NT2/D1 (cell line): Measurements from ENCODE around the gene RTP3.

Experiments
- DNase-seq: peaks from one replicate; pipeline ENCODE4 v3.0.0-alpha.2; 2011; ENCODE audit warnings: low read depth, low spot score
- H3K27me3 ChIP-seq: 2 replicates; pipeline ENCODE4 v1.6.0; 2011; ENCODE audit warnings: mild to moderate bottlenecking; ENCODE audit not compliant: insufficient read length, insufficient read depth
- H3K36me3 ChIP-seq: 2 replicates; pipeline ENCODE4 v1.6.1; 2011; ENCODE audit warnings: mild to moderate bottlenecking, low read length, mixed read lengths; ENCODE audit not compliant: insufficient read depth, insufficient read length
- H3K4me1 ChIP-seq: 2 replicates; pipeline ENCODE4 v1.5.1; 2011; ENCODE audit not compliant: insufficient read depth, insufficient read length
- H3K4me3 ChIP-seq: 2 replicates; pipeline ENCODE4 v1.5.1; 2011; ENCODE audit warnings: low read depth; ENCODE audit not compliant: insufficient read length
- H3K9ac ChIP-seq: 2 replicates; pipeline ENCODE4 v1.6.0; 2011; ENCODE audit warnings: low read depth; ENCODE audit not compliant: insufficient read length
- H3K9me3 ChIP-seq: 2 replicates; pipeline ENCODE4 v1.5.1; 2011; ENCODE audit warnings: mild to moderate bottlenecking, low read length; ENCODE audit not compliant: insufficient read depth
- SUZ12 ChIP-seq: IDR thresholded peaks from 2 replicates; pipeline ENCODE4 v1.6.1; 2011; ENCODE audit not compliant: insufficient read length, insufficient read depth; ENCODE audit errors: extremely low read depth
- YY1 ChIP-seq: IDR thresholded peaks from 2 replicates; pipeline ENCODE4 v1.6.1; 2011; ENCODE audit not compliant: insufficient read length, insufficient read depth
- ZNF274 ChIP-seq: IDR thresholded peaks from 2 replicates; pipeline ENCODE4 v1.6.1; 2011; ENCODE audit warnings: mild to moderate bottlenecking, low read depth, low read length

Gene RTP3

GRCh38 chr3:46469680-46470357, 28.0 kb upstream of the RTP3 start:
- Histone ChIP-seq H3K9me3 (no peaks in the 10 kb centered on the region), H3K9ac (no peak overlapping the region), H3K4me3 (no peak overlapping the region), H3K4me1 (peaks cover 5% of the 10 kb centered on the region), H3K27me3 (peaks cover 4% of the 10 kb centered on the region), H3K36me3 (no peaks in the 10 kb centered on the region)
- TF ChIP-seq YY1, result no peak
- TF ChIP-seq ZNF274, result no peak
- no peak for TF ChIP-seq SUZ12
- DNase-seq, result no peak

GRCh38 chr3:46470831-46471230, 26.9 kb upstream of the RTP3 start:
- DNase-seq, result no peak
- no peak overlapping the region for H3K4me3 ChIP-seq
- H3K9me3 ChIP-seq, result no peaks in the 10 kb centered on the region
- no peak overlapping the region for H3K9ac ChIP-seq
- no peaks in the 10 kb centered on the region for H3K36me3 ChIP-seq
- TF ChIP-seq ZNF274, result no peak
- TF ChIP-seq YY1, result no peak
- TF ChIP-seq SUZ12, result no peak
- peaks cover 5% of the 10 kb centered on the region for H3K4me1 ChIP-seq
- H3K27me3 ChIP-seq, result peaks cover 4% of the 10 kb centered on the region

DNA sequence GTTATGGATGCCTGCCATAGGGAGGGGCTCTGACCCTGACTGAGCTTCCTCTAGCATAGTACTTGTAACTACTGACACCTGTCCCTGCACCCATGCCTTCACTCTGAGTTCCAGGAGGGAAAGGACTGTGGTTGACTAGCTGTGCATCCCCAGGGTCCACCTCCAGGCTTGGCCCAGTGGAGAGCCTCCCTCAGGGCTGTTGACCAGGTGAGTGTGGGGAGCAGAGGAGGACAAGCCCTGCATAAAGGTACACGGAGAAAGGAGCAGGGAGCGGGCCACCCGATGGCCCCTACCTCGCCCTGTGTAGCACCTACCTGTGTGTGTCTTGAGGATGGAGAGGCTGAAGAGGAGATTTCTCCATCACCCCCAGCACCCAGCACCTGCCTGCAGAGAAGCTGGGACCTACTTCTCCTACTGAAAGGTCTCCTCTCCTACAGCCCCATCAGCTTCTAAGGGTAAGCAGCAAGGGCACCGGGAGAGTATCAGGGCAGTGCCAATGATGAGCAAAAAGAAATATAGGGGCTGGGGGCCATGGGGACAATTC, 26.3 kb upstream of the RTP3 start:
- H3K9me3 ChIP-seq, result no peaks in the 10 kb centered on the region
- H3K27me3 ChIP-seq, result peaks cover 4% of the 10 kb centered on the region
- TF ChIP-seq YY1 (no peak), SUZ12 (no peak), ZNF274 (no peak)
- peaks cover 5% of the 10 kb centered on the region for H3K4me1 ChIP-seq
- H3K36me3 ChIP-seq, result no peaks in the 10 kb centered on the region
- no peak for DNase-seq
- H3K9ac ChIP-seq, result no peak overlapping the region
- H3K4me3 ChIP-seq, result no peak overlapping the region

- DNase-seq, result no peak
- Histone ChIP-seq H3K9me3 (no peaks in the 10 kb centered on the region), H3K4me3 (no peak overlapping the region), H3K9ac (no peak overlapping the region), H3K4me1 (no peaks in the 10 kb centered on the region), H3K27me3 (peaks cover 4% of the 10 kb centered on the region), H3K36me3 (no peaks in the 10 kb centered on the region)
- TF ChIP-seq ZNF274 (no peak), YY1 (no peak), SUZ12 (no peak)
These were observed 25.0 kb upstream of the RTP3 start for GRCh38 chr3:46472736-46473135.

- Histone ChIP-seq H3K4me1 (no peaks in the 10 kb centered on the region), H3K36me3 (no peaks in the 10 kb centered on the region), H3K4me3 (no peak overlapping the region), H3K9ac (no peak overlapping the region), H3K9me3 (no peaks in the 10 kb centered on the region), H3K27me3 (peaks cover 2% of the 10 kb centered on the region)
- TF ChIP-seq SUZ12 (no peak), YY1 (no peak), ZNF274 (no peak)
- no peak for DNase-seq
These were observed 20.6 kb upstream of the RTP3 start for GRCh38 chr3:46477145-46477544.

- TF ChIP-seq SUZ12 (no peak), ZNF274 (no peak), YY1 (no peak)
- no peak overlapping the region for H3K4me3 ChIP-seq
- H3K27me3 ChIP-seq, result no peaks in the 10 kb centered on the region
- no peak for DNase-seq
- no peaks in the 10 kb centered on the region for H3K4me1 ChIP-seq
- H3K9ac ChIP-seq, result no peak overlapping the region
- no peaks in the 10 kb centered on the region for H3K9me3 ChIP-seq
- no peaks in the 10 kb centered on the region for H3K36me3 ChIP-seq
These were observed 20.0 kb upstream of the RTP3 start for GRCh38 chr3:46477756-46478155.

DNA sequence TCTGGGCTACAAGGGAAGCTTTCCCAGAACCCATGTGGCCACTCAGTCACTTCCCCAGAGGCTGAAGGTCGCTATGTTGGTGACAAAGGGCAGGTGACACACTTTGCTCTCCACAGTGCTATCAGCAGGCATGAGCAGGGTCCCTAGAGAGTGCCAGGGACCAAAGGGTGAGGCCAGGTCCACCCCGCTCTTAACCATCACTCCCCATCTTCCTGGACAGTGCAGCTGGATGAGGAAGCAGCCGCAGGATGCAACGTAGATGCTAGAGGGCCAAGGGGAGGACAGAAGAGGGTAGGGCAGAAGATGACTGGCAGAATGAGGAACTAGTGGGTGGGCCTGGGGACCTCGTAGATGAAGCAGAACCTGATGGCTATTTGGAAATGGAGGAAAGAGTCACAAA, 19.4 kb upstream of the RTP3 start:
- no peak for DNase-seq
- Histone ChIP-seq H3K9me3 (no peaks in the 10 kb centered on the region), H3K9ac (no peak overlapping the region), H3K27me3 (no peaks in the 10 kb centered on the region), H3K36me3 (no peaks in the 10 kb centered on the region), H3K4me1 (no peaks in the 10 kb centered on the region), H3K4me3 (no peak overlapping the region)
- no peak for TF ChIP-seq SUZ12
- no peak for TF ChIP-seq ZNF274
- TF ChIP-seq YY1, result no peak
